Measurements from ENCODE around the gene TJAP1. TPM values are rescaled to one million over a fixed set of nuclear protein-coding genes. Genes with fewer than 3 reads are reported as not detected.

The TJAP1 gene
- total and polyA plus RNA-seq, 12 donors: 13.0 to 29.7 (median 19.6) TPM

GRCh38 chr6:43502666-43503065 is 25.3 kb downstream of the TJAP1 start:
- Histone ChIP-seq H3K27me3 (peaks cover 0 to 7% (median 0%) of the 10 kb centered on the region in 7 donors), H3K4me3 (no peak overlapping the region), H3K27ac (peak overlapping the region in 5 of 10 donors; percentile 6 to 53 (median 40)), H3K36me3 (peaks cover 0 to 81% (median 40%) of the 10 kb centered on the region in 9 donors), H3K4me1 (peaks cover 7 to 64% (median 33%) of the 10 kb centered on the region in 9 donors), H3K9me3 (no peaks in the 10 kb centered on the region)
- ATAC-seq (peak in 6 of 8 donors; percentile 10 to 57 (median 34)), DNase-seq (peak in 1 of 2 donors; percentile 56)
- intact Hi-C loops (cut with DNase I): loop anchor here in 5 of 10 donors (5.0 to 10.0 kb wide), 5 partner anchors 108 to 318 kb away; partner anchors contain the start of genes CUL9 (in 1 of the 5) and ZNF318 (in 1 of the 5)
- 53 to 76% methylated on average over 4 of the region's 4 CpGs for WGBS, 2 donors
- TF ChIP-seq, protein P1, sequence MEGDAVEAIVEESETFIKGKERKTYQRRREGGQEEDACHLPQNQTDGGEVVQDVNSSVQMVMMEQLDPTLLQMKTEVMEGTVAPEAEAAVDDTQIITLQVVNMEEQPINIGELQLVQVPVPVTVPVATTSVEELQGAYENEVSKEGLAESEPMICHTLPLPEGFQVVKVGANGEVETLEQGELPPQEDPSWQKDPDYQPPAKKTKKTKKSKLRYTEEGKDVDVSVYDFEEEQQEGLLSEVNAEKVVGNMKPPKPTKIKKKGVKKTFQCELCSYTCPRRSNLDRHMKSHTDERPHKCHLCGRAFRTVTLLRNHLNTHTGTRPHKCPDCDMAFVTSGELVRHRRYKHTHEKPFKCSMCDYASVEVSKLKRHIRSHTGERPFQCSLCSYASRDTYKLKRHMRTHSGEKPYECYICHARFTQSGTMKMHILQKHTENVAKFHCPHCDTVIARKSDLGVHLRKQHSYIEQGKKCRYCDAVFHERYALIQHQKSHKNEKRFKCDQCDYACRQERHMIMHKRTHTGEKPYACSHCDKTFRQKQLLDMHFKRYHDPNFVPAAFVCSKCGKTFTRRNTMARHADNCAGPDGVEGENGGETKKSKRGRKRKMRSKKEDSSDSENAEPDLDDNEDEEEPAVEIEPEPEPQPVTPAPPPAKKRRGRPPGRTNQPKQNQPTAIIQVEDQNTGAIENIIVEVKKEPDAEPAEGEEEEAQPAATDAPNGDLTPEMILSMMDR (IDR thresholded peaks at IDR 0.05): no peak

DNA sequence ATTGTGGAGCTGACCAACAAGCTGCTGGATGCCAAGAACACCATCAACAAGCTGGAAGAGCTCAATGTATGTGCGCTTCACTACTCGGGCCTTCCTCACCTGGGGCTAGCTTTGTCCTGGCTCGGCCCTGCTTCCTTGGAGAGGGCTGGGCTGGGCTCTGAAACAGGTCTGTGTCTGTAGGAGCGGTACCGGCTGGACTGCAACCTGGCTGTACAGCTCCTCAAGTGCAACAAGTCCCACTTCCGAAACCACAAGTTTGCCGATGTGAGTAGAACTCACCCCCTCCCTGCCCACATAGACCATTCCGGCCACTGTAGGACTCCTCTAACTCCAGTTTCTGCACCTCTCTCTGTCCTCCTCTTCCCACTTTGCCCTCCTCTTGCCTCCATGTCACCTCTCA is 26.1 kb downstream of the TJAP1 start:
- WGBS, 2 donors: 92 to 94% methylated on average over 8 of the region's 8 CpGs
- peaks cover 0 to 15% (median 0%) of the 10 kb centered on the region in 7 donors for H3K27me3 ChIP-seq
- no peak for DNase-seq
- no peak for ATAC-seq
- H3K36me3 ChIP-seq: peaks cover 0 to 73% (median 39%) of the 10 kb centered on the region in 9 donors
- intact Hi-C loops (cut with DNase I): loop anchor here in 5 of 10 donors (5.0 to 10.0 kb wide), 5 partner anchors 109 to 319 kb away; partner anchors contain the start of genes CUL9 (in 1 of the 5) and ZNF318 (in 1 of the 5)
- TF ChIP-seq, protein P1 (IDR thresholded peaks at IDR 0.05): no peak
- no peaks in the 10 kb centered on the region for H3K9me3 ChIP-seq
- H3K27ac ChIP-seq: no peak overlapping the region
- H3K4me3 ChIP-seq: no peak overlapping the region
- peaks cover 6 to 57% (median 33%) of the 10 kb centered on the region in 9 donors for H3K4me1 ChIP-seq

- H3K4me3 ChIP-seq: no peak overlapping the region
These were observed 27.6 kb downstream of the TJAP1 start for GRCh38 chr6:43504756-43505593.

GRCh38 chr6:43505718-43506117 is 28.3 kb downstream of the TJAP1 start:
- Histone ChIP-seq H3K4me3 (no peak overlapping the region), H3K27me3 (peaks cover 0 to 27% (median 0%) of the 10 kb centered on the region in 7 donors), H3K4me1 (peaks cover 5 to 50% (median 37%) of the 10 kb centered on the region in 9 donors), H3K36me3 (peaks cover 0 to 52% (median 23%) of the 10 kb centered on the region in 9 donors), H3K9me3 (no peaks in the 10 kb centered on the region), H3K27ac (peak overlapping the region in 1 of 10 donors; percentile 21)
- WGBS, 2 donors: 60 to 76% methylated on average over 6 of the region's 6 CpGs
- TF ChIP-seq, protein P1 (IDR thresholded peaks at IDR 0.05): no peak
- intact Hi-C loops (cut with DNase I): loop anchor here (1.0 to 10.0 kb wide), 11 partner anchors 38 to 321 kb away; partner anchors contain the start of genes DLK2 (in 4 of the 10) and CUL9 (in 1 of the 10)
- ATAC-seq (no peak), DNase-seq (no peak)

More at GRCh38 chr6:43504756-43505593, 27.6 kb downstream of the TJAP1 start:
- 95% methylated on average over 26 of the region's 26 CpGs for WGBS, 2 donors
- DNase-seq: no peak
- no peak for ATAC-seq
- Histone ChIP-seq H3K27me3 (peaks cover 0 to 27% (median 0%) of the 10 kb centered on the region in 7 donors), H3K9me3 (no peaks in the 10 kb centered on the region), H3K27ac (no peak overlapping the region), H3K36me3 (peaks cover 0 to 58% (median 23%) of the 10 kb centered on the region in 9 donors), H3K4me1 (peaks cover 5 to 52% (median 37%) of the 10 kb centered on the region in 9 donors)
- TF ChIP-seq, protein P1 (IDR thresholded peaks at IDR 0.05): no peak
- intact Hi-C loops (cut with DNase I): loop anchor here in 9 of 10 donors (2.0 to 10.0 kb wide), 9 partner anchors 38 to 320 kb away; partner anchors contain the start of genes CUL9 (in 1 of the 9), DLK2 (in 1 of the 9) and ZNF318 (in 1 of the 9)

Measured in heart right ventricle (tissue), 16 donors.